Epithelial cell of esophagus (primary cell): Measurements from ENCODE around the gene ZNF329.
A peak's percentile ranks its signal among the peaks of the same experiment; 100 is the strongest.

Experiments used
- DNase-seq: peaks from one replicate; pipeline ENCODE4 v3.0.0; 2010; ENCODE audit warnings: low read depth
- H3K4me3 ChIP-seq: 2 replicates; pipeline ENCODE4 v1.5.1; 2011; ENCODE audit warnings: mild to moderate bottlenecking, low read length, control low read depth
- CTCF ChIP-seq: IDR thresholded peaks from 2 replicates; pipeline ENCODE4 v1.5.1; 2011; ENCODE audit warnings: low read depth, mild to moderate bottlenecking, low read length, control low read depth, inconsistent platforms; ENCODE audit not compliant: insufficient read depth; ENCODE audit errors: missing control alignments

Gene ZNF329

GRCh38 chr19:58150328-58150921 is at the start of gene ZNF329:
Gene ZNF329 (minus strand): TSS chr19:58150789. CDS start chr19:58129503, 21,286 bp downstream.
- DNase-seq, result peak; percentile 88
- no peak for TF ChIP-seq CTCF
- peak within 1 kb of the TSS; percentile 95 for H3K4me3 ChIP-seq

- peak; percentile 40 for DNase-seq
- no peak for TF ChIP-seq CTCF
- H3K4me3 ChIP-seq, result no peak overlapping the region
These were observed 46.5 kb upstream of the ZNF329 start for GRCh38 chr19:58196901-58197616.

- no peak for DNase-seq
- H3K4me3 ChIP-seq, result peak overlapping the region; percentile 87
- no peak for TF ChIP-seq CTCF
These were observed 33.2 kb upstream of the ZNF329 start for GRCh38 chr19:58183817-58184215.

GRCh38 chr19:58182989-58183816 is 32.6 kb upstream of the ZNF329 start, which contains the start of gene ZNF274:
Gene ZNF274 (plus strand): TSS chr19:58183061. CDS start chr19:58183966, 905 bp downstream.
- DNase-seq, result peak; percentile 97
- H3K4me3 ChIP-seq, result peak within 1 kb of the TSS; percentile 87
- TF ChIP-seq CTCF, result no peak

GRCh38 chr19:58182577-58182988 is 32.0 kb upstream of the ZNF329 start:
- TF ChIP-seq CTCF, result no peak
- peak overlapping the region; percentile 87 for H3K4me3 ChIP-seq
- DNase-seq, result no peak

GRCh38 chr19:58181902-58182576 is 31.4 kb upstream of the ZNF329 start:
- peak overlapping the region; percentile 87 for H3K4me3 ChIP-seq
- TF ChIP-seq CTCF, result peak; percentile 70
- DNase-seq, result peak; percentile 70
